Fibroblast of the aortic adventitia (primary cell): ENCODE measurements around the gene VWA8. TPM values are rescaled to one million over a fixed set of nuclear protein-coding genes. Genes with fewer than 3 reads are reported as not detected.

Experiments
- DNase-seq: peaks from one replicate; pipeline ENCODE4 v3.0.0-alpha.2; 2010; ENCODE audit warnings: low read depth
- H3K4me3 ChIP-seq: 2 replicates; pipeline ENCODE4 v1.5.1; 2011; ENCODE audit warnings: low read depth, mild to moderate bottlenecking, control low read depth, low read length, moderate library complexity
- CTCF ChIP-seq: IDR thresholded peaks from 2 replicates; pipeline ENCODE4 v1.5.1; 2011; ENCODE audit warnings: mild to moderate bottlenecking, low read length, control low read depth, inconsistent platforms; ENCODE audit not compliant: insufficient read depth
- total RNA-seq: library from RNA; depleted of rRNA; stranded (reverse); fragments of >200 nt; gene quantifications from 2 replicates; pipeline ENCODE4 v1.2.3, GENCODE V29; 2012; ENCODE audit warnings: low replicate concordance

VWA8 gene
- total RNA-seq, 1 donor = 27.2 TPM

GRCh38 chr13:41766439-41766838, 194.5 kb downstream of the VWA8 start:
- H3K4me3 ChIP-seq = no peak overlapping the region
- TF ChIP-seq CTCF = no peak
- DNase-seq = no peak

GRCh38 chr13:41765813-41766212, 195.1 kb downstream of the VWA8 start:
- DNase-seq = no peak

DNA sequence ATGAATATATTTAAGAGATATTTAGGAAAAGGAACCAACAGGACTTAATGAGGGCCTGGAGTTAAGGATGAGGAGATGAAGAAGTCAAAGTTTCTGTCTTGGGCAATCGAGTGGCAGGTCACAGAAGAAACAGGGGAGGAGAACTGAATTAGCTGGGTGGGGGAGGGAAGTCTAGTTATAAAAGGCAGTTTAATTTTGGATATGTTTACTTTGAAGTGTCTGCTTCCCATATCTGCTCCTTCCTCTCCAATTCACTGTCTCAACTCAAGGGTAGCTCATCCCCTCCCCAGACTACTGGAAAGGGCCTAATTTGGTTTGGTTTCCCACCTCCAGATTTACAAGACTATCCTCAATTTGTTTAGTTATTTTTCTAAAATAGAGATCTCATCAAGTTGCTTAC, 195.9 kb downstream of the VWA8 start:
- no peak for TF ChIP-seq CTCF
- no peak overlapping the region for H3K4me3 ChIP-seq
- no peak for DNase-seq

More at GRCh38 chr13:41765813-41766212, 195.1 kb downstream of the VWA8 start:
- H3K4me3 ChIP-seq = no peak overlapping the region
- no peak for TF ChIP-seq CTCF

DNA sequence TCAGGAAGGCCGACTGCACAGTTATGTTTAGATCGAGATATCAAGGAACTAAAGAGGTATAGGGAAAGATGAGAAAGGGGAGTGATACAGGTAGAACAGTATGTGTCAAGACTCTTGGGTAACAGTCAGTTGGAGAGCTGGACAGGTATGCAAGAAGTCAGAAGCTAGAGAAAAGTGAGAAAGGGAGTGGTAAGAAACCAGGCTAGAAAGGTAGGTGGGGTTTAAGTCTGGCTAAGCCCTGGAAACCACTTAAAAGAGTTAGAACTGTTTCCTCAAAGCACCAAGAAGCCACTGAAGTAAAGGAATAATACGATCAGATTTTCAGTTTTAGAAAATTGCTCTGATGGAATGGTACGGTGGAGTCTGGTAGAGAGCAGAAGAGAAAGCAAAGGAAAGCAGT, 196.4 kb downstream of the VWA8 start:
- DNase-seq = no peak

DNA sequence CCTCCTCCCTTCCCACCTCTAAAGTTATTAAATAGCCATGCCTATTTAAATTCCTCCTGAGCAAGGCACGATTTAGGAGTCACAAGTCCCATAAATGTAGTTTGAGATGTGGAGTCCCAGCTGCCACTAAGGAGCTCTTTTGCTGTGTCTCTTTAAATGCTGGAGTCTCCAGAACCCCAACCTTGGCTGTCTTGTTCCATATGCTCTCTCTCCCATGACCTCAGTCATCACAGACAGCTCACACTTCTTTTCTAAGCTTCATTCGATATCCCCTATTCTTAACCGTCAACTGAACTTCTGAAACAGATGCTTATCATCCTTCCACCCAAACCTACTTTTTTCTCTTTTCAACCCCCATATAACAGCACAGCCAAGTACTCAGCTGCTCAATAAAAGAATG, 197.1 kb downstream of the VWA8 start:
- no peak for TF ChIP-seq CTCF
- no peak overlapping the region for H3K4me3 ChIP-seq
- DNase-seq = no peak

More for the DNA sequence above, 196.4 kb downstream of the VWA8 start:
- TF ChIP-seq CTCF = no peak
- H3K4me3 ChIP-seq = no peak overlapping the region

GRCh38 chr13:41762796-41763195, 198.1 kb downstream of the VWA8 start:
- no peak for DNase-seq
- no peak for TF ChIP-seq CTCF

GRCh38 chr13:41756198-41756880, 204.6 kb downstream of the VWA8 start:
- TF ChIP-seq CTCF = no peak
- no peak overlapping the region for H3K4me3 ChIP-seq
- DNase-seq = no peak

More at GRCh38 chr13:41762796-41763195, 198.1 kb downstream of the VWA8 start:
- no peak overlapping the region for H3K4me3 ChIP-seq
